ENCODE measurements around the gene VWA8.
"Not testable (repeated sequence)": the region's sequence is repeated elsewhere in the genome, so short reads cannot be mapped to it uniquely, and the experiment has no call there.

The VWA8 gene

DNA sequence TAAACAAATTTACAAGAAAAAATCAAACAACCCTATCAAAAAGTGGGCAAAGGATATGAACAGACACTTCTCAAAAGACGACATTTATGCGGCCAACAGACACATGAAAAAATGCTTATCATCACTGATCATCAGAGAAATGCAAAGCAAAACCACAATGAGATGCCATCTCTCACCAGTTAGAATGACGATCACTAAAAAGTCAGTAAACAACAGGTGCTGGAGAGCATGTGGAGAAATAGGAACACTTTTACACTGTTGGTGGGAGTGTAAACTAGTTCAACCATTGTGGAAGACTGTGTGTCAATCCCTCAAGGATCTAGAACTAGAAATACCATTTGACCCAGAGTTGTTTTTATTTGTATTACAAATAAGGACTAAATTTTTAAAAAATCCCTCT is 215.4 kb downstream of the VWA8 start:
- not testable (repeated sequence) for DNase-seq

DNA sequence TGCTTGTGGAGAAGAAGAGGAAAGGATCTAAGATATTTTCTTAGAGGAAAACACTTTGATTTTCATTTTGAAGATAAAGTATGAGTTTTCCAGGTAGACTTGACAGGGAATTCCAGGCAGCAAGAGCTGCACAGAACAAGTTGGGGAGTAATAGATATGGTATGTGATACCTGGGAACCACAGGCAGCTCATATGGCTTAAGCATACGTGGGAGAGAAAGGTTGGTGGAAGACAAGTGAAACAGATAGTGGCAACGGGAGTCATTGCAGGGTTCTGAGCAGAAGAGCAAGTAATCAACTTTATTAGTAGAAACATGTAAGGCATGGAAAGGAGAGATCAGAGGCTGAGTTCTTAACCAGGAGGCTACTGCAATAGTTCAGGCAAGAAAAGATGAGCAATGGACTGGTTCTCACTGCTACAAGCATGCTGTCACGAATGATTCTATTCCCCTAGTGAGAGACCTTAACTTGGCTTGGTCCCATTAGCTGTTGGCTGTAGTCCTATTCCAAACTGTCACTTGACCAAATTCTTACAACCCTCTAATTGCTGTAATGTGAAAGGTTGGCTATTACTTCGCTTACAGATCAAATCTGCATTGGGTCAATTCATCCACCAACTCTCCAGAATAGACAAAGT is 217.9 kb downstream of the VWA8 start:
- no peak for DNase-seq

DNA sequence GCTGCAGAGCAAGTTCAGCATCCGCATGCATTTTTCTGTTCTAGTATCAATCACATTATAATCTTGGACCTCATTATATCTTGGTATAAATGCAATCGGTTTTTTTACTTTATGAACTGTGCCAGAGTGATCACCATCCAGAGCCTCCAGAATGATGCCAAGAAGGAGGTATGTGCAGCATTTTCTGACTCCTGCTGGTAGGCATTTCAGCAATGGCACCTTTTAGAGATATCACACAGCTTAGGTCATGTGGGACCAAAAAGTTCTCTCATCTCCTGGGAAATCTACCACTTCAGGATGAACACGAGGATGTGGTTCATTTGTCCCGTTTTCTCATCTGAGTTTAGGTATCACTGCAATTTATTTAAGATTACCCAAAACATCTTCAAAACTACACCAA is 220.4 kb downstream of the VWA8 start:
- DNase-seq, result no peak

DNA sequence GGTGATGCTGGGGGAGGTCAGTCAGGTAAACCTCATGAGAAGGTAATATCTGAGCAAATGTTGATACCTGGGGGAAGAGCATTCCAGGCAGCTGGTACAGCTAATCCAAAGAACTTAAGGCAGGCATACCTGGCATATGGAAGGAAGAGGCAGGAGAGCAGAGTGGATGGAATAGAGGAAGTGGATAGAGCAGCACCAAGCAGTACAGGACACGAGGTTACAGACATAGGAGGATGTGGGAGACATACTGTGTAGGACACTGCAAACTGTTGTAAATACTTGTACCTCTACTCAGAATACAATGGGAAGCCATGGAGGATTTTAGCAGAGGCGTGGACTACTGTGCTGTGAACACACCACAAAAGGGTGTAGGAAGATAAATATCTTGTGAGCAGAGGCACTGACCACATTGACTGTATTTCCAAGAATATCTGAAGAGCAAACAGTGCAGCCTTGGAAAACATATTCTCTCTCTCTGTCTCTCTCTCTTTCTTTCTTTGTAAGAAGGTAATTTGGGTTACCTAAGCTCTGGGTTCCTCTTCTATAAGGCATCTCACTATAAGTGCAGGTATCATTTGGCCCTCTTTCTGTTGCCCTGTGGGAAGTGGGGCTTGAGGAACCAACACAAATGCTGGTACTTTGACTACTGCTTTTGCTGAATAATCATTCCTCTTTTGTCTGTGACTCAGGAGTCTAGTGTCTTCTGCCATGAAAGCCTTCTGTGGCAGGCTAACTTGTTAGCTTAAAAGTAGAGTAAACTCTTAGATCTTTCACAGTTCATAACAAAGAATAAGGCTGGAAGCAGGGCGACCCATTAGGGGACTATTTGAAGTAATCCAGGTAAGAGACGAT is 238.0 kb downstream of the VWA8 start:
- no peak for DNase-seq

DNA sequence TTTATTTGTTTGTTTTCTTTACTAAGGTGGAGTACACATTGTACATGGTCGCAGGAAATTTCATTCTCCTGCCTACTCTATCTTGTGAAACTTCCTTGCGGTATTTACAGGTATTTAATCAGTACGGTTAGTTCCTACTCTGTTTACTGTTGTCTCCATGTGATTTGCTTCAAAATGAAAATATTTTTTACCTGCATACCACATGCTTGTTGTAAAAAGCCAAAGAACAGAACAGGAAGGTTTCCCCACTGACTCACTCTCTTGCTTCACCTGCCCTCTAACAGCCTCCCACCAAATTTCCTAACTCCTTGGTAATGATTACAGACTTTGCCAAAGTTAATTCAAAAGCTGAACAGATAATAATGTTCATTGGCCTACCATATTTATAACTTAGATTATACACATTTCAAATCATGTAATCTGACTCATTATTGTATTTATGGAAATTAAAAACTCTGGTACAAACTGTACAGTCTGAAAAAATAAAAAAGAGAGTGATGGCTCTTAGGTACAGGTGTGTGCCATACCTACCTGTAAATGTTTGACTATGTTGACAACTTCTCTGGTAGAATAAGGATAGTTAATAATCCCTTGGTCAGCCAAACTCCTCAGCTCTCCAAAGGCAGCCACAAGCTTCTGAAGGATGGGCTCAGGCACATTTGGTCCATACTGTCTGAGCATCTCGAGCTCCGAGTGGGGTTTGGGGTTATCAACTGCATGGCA is 239.9 kb downstream of the VWA8 start:
- DNase-seq, result no peak

DNA sequence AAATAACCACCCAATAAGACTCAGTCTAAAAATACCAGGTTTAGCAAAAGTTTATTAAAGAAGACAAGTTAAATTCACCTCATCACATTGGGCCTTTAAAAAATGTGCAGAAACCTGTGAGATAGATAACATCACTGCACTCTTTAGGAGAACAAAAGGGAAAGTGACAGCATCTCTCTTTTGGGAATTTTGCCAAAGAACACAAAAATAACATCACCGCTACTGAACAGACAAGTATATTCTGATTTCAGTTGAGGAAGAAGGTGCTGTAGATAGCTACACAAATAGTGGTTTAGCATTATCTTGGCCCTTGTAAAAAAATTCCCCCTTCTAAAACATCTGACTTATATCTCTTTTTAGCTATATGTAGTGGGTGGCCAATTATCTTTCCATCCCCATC is 244.7 kb downstream of the VWA8 start:
- DNase-seq, result no peak

DNA sequence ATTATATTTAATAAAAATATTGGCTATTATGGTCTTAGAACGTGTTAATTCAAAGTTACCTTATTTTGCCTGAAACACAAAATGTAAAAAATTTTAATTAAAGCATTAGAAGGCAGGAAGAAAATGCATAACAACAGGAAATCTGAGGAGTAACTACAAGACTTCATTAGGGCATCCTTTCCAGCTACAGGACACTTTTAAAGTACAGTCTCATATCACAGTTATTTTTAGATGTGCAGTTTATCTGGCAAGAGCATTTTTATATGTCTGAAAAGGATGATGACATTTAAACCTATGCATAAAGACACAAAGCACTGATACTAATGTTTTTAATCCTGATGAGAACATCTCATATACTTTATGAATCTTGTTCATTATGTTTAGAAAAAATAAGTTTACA is 247.5 kb downstream of the VWA8 start:
- DNase-seq, result no peak

DNA sequence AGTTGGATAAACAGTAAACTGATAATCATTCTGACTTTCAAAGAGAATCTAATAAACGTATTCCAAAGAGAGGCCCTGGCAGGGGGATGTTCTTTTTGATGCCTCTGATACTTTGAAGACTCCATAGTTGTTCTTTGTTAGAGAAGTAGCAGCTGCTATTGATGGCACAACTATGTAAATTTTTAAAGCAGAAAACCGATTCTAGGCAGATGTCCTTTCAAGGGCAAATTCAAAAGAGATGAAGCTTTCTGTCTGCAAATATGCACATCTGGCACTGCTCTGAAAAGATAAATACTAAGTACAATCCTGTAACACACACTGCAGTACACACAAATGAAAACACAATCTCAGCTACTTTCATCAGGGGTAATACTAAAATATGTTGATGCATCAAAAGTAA is 250.1 kb downstream of the VWA8 start:
- no peak for DNase-seq

DNA sequence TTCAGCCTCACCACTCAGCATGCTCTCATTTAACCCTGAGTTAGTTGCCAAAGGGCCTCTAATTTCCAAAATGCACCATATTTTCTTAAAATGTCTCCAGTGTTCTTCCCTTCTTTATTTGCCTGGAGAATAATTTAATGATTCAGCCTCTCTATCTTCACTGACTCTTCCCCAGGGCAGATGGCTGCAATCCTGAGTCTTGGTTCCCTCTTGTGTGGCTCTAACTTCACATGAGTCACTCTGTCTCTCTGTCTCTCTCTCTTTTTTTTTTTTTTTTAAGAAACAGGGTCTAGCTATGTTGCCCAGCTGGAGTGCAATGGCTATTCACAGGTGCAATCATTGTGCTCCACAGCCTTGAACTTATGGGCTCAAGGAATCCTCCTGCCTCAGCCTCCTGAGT is 251.4 kb downstream of the VWA8 start:
- DNase-seq, result no peak

DNA sequence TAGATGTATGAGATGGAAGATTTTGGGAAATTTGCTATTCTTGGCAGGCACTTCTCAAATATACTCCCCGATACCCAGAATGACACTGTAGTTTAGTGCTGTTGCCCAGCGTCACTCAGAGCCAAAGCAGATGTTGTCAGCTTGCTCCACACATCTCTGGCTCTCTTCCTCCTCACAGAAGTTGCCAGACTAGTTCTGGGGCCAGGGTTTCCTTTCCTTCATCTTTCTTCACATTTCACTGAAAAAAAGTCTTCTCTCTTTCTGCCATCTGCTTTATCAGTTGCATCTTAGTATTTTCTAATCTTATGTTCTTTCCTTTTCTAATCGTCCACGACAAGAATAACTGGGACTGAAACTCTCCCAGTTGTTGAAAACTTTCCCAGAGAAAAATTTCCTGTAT is 252.2 kb downstream of the VWA8 start:
- no peak for DNase-seq

DNA sequence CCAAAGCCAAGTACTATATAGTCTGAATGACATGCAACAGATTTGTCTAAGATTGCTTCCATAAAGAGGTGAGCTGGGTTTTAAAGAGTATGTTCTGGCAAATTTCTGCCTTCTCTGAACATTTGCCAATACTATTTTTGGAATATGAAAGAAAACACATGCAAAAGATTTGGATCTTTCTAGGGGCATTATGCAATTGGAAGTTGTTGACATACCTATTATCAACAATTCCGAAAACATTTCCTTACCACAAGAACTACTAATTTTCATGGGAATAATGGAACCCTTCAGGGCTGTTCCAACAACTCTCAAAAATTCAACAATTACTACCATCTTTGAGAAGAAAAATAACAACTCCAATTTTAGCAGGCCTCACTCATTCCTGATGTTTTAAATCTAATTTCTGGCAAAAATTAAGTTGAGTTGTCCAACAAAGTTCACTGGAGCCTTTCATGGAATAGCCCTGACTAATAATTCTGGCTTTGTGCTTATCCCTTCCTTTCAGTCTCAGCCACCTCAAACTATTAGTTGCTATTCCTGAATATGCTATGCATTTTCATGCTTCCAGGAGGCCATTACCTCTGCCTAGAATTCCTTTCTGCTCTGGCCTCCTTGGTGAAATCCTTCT is 253.6 kb downstream of the VWA8 start:
- DNase-seq, result no peak

DNA sequence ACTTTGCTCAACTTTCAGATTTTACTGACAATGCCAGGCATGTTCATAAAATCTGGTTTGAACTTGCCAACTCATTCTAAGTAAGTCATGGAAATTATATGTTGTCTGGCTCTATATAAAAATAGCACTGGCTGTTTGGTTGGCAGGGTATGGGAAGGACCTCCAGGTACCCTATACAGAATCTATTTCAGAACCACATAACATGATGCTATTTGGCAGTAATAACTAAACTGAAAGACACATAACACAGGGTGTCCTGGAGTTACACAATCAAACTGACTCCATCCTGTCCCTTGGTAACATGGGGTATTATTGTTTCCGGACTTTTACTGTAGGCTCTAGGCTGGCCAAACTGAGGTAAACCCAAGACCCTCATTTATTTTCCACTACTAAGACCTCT is 254.8 kb downstream of the VWA8 start:
- DNase-seq, result no peak

DNA sequence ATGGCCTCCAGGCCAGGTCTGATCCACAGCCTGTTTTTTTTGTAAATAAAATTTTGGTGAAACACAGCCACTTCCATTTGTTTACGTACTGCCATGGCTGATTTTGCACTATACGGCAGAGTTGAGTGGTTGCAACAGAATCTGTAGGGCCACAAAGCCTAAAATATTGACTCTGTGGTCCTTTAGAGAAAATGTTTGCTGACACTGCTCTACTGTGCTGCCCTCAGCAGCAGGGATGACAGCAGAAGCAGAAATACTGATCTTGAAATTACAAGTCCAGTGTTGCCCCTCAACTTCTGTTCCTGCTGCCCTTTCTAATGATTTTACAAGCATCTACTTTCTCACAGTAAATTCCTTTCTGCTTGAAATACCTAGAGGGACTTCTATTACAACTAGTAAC is 258.4 kb downstream of the VWA8 start:
- DNase-seq, result no peak

DNA sequence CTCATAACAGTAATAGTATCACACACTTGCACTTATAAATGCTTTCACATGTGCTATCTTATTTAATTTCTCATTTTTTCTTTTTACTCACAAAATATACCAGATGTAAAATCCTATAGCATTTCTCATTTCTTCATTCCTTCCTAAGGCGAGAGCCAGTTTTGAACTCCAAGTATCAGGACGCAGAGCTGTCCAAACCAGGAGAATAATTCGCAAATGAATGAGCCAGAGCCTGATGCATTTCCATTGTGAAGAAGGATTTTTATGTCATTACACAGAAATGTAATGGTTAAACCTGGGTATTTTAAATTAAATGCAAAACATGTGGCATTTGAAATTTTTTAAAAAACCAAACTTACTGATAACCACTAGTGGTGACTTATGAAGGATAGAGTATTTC is 259.2 kb downstream of the VWA8 start:
- DNase-seq, result no peak

DNA sequence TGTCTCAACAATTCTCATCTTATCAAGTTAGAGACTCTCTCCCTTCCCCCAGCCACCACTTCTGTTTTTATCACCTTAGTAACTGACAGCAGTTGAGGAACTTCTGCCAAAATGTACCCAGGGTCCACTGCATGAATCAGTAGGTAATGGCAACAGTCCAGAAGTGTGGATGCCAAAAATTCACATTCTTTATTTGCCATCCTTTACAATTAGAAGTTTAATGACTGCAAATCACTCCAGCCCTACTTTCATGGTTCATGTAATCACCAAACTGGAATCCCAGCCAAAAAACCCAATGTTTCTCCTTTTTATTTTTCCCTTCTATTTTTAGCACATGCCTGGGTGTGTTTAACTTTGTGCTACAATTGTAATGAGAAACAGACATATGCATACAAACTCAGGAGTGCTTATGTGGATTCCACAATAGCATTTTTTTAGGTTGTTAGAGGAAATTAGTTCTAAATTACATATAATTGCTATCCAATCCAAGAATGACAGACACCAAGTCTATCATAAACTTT is 260.1 kb downstream of the VWA8 start:
- DNase-seq, result no peak

DNA sequence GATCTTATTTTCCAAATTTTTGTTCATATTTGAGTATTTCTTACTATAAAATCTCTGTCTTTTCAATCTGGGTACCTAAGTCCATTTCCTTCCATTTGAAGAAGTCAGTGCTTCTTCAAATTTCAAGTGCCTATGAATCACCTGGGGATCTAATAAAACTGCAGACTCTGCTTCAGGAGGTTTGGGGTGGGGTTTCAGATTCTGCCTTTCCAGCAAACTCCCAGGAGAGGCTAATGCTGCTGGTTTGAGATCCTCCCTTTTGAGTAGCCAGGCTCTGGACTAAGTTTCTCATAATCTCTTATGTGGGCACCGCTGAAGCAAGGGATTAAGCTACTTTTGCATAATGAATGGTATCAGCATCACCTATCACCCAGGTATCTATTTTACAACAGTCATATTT is 261.1 kb downstream of the VWA8 start:
- DNase-seq, result no peak

DNA sequence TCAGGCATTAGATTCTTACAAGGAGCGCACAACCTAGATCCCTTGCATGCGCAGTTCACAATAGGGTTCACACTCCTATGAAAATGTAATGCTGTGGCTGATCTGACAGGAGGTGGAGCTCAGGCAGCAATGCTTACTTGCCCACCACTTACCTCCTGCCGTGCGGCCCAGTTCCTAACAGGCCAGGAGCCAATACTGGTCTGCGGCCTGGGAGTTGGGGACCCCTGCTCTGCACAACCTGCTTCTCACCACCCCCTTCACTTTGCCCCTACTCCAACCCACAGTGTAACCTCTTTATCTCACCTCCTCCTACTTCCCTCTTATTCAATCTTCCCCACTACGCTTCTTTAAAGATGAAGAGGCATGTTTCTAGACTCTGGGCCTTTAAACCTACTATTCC is 263.3 kb downstream of the VWA8 start:
- no peak for DNase-seq

DNA sequence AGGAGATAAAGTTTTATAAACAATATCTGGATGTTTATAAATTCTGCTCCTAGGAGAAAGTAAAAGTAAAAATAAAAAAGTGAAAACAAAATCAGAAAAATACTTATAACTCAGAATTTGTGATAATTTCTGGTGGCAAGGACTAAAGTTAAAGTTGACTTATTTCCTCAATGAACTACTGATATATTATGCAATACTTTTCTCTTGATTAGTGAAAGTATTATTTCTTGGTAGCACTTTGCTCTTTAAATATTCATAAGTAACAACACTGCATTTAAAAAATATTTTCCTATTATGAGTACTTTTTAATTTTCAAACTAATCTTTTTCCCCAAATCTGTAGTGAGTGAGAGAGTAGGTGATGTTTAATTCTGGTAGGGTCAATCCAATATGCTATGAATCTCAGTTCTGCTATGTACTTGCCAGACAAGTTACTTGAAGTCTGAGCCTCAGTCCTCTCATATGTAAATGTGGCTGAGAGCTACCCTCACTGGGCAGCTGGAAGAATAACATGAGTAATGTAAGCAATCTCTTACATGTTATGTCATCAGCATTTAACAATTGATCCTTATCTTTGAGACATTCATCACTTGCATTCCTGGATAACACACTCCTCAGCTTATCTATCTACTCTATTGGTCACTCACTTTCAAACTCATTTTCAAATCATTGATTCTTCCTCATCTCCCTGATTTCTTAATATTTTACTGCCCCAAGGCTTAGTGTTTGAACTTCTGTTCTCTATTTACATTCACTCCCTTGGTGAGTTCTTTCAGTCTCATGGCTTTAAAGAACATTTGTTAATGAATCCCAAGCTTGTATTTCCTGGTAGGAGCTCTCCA is 264.5 kb downstream of the VWA8 start:
- no peak for DNase-seq

DNA sequence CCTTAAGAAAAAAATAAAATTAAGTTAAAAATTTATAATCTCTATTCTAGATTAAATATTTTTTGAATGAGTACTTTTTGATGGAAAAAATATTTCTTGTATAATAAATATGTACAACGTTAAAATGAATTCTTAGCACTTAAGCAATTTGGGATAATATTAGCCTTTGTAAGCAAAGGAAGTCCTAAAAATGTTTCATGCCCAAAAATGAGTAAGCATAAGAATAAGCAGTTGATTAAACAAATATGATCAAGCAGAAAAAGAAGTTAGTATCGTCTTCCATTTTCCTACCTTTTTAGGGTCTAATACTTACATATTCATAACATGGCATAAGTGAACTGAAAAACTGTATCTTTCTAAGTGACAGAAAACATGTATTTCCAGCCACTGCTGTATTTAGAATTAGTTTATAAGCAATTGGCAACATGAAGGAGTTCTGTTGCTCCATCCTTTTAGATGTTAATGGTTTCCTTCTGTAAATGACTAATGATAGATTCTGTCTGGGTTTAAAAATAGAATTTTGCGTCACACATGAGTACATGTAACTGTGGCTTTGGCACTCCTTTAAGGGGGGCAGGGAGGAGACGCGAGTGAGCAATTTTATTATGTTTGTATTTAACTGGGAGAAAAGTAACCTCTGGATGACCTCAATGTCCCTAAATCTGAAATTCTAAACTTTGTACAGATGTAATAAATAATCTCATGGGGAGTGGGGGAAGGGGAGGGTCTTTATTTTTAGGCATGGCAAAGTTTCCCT is 266.2 kb downstream of the VWA8 start:
- DNase-seq, result no peak

DNA sequence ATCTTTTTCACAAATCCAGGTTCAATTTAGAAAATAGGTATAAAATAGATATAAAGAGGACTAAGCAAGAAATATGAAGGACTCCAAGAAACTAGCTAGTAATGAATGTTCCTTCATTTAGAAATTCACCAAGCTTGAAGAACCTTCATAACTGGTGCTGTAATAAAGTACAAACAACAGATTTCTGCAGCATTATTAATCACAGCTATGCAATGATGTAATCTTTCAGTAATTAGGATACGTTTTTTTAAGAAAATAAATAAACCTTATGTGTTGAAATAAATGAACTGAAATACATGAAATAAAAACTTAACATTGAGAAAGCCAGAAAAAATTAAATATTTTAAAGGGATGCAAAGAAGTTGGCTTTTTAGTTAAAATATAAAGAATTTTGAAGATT is 267.5 kb downstream of the VWA8 start:
- DNase-seq, result no peak
